Fibroblast of mammary gland (primary cell): Measurements from ENCODE around the gene NR2C2.

Experiments used
- DNase-seq: peaks from one replicate; pipeline ENCODE4 v3.0.0-alpha.2; 2010; ENCODE audit warnings: low read depth
- H3K4me3 ChIP-seq: 2 replicates; pipeline ENCODE4 v1.5.1; 2011; ENCODE audit warnings: low read depth, mild to moderate bottlenecking, low read length, moderate library complexity; ENCODE audit not compliant: control insufficient read depth
- TF ChIP-seq, protein P1 (sequence below): conservative IDR thresholded peaks from 2 replicates; pipeline ENCODE4 v1.5.1; 2011; ENCODE audit warnings: low read depth, low read length, inconsistent platforms; ENCODE audit not compliant: control insufficient read depth, insufficient read depth

NR2C2 gene

GRCh38 chr3:14957925-14958324 lies 10.5 kb downstream of the NR2C2 start:
- TF ChIP-seq, protein P1, sequence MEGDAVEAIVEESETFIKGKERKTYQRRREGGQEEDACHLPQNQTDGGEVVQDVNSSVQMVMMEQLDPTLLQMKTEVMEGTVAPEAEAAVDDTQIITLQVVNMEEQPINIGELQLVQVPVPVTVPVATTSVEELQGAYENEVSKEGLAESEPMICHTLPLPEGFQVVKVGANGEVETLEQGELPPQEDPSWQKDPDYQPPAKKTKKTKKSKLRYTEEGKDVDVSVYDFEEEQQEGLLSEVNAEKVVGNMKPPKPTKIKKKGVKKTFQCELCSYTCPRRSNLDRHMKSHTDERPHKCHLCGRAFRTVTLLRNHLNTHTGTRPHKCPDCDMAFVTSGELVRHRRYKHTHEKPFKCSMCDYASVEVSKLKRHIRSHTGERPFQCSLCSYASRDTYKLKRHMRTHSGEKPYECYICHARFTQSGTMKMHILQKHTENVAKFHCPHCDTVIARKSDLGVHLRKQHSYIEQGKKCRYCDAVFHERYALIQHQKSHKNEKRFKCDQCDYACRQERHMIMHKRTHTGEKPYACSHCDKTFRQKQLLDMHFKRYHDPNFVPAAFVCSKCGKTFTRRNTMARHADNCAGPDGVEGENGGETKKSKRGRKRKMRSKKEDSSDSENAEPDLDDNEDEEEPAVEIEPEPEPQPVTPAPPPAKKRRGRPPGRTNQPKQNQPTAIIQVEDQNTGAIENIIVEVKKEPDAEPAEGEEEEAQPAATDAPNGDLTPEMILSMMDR = no peak
- DNase-seq = peak; percentile 19

DNA sequence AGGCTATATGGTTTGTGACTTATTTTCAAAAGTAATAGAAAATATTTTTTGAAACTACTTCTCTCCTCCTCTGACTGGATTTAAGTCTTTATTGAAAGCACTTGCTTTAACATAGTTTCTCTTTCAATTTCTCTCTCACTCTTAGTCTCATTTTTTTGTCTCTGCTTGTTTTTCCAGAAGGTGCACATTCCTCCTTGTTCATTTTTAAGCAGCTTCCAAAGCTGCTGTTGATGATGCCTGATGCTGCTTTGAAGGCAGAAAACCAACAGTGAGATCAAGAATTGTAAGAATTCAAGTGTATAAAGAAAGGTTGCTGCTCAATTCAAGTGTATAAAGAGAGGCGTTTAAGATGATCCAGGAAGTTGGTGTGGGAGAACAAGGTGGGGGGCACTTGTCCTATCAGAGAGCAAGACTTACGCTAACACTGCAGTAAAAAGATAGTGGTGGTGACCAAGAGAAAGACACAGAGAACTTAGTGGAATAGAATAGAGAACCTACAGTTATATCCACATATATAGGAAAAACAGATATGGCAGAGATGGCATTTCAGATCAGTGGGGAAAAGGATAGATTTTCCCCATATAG lies 12.1 kb downstream of the NR2C2 start:
- TF ChIP-seq, protein P1 = no peak
- no peak for DNase-seq
- H3K4me3 ChIP-seq = no peak overlapping the region

More at GRCh38 chr3:14957925-14958324, 10.5 kb downstream of the NR2C2 start:
- H3K4me3 ChIP-seq = no peak overlapping the region

DNA sequence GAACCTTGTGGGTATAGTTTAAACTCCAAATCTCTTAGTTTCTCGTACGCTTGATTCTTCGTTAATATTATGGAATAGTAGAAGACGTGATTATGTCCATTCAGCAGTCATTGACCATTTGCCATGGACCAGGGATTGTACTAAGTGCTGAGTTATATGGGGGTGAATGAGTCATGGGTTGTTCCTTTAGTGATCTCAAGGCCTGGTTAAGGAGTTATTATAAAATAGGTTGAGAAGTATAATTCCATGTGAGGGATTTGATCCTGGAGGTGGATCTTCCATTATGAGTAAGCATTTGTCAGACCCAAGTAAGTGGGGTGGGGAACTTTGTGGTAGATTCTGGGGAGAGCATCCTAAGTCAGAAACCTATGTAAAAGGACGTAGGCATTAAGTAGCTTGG lies 15.4 kb downstream of the NR2C2 start:
- peak; percentile 86 for DNase-seq
- no peak overlapping the region for H3K4me3 ChIP-seq
- TF ChIP-seq, protein P1 = no peak

GRCh38 chr3:14967285-14967684 lies 19.9 kb downstream of the NR2C2 start:
- no peak overlapping the region for H3K4me3 ChIP-seq
- DNase-seq = no peak
- TF ChIP-seq, protein P1 = no peak

DNA sequence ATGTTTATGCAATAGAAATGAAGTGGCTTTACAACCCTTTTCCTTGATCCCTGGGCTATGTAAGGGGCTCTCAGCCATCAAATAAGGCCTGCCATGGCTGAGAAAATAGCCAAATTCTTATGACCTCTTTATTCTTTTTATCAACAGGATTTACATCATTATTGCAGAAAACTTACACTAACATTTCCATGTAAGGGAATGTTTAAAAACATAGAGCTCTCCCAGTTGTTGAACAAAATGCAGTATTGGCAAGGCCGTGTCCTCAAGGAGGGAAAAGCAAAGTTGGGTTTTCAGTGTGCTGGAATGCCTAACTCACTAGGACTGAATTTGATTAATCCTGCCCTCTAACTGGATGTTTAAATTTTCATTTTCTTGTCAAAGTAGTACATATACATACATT lies 22.3 kb downstream of the NR2C2 start:
- no peak for DNase-seq
- TF ChIP-seq, protein P1 = no peak
- H3K4me3 ChIP-seq = no peak overlapping the region

DNA sequence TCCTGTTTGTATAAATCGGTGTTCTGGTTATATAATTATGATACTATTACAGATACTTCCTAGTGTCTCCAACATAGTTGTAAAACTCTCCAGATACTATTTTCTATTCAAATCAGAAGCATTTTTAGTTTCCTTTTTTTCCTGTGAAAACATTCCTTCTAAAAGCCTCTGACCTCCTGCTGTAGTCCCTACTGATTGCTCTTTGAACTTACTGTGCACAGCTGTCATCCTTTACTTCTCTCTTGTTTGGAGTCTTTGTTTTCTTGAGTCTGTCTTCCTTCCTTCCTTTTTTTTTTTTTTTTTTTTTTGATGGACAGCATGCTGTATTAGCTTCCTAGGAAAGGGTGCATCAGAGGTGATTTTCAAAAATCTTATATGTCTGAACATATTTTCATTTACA lies 28.9 kb downstream of the NR2C2 start:
- no peak for DNase-seq
- TF ChIP-seq, protein P1 = no peak
- no peak overlapping the region for H3K4me3 ChIP-seq

DNA sequence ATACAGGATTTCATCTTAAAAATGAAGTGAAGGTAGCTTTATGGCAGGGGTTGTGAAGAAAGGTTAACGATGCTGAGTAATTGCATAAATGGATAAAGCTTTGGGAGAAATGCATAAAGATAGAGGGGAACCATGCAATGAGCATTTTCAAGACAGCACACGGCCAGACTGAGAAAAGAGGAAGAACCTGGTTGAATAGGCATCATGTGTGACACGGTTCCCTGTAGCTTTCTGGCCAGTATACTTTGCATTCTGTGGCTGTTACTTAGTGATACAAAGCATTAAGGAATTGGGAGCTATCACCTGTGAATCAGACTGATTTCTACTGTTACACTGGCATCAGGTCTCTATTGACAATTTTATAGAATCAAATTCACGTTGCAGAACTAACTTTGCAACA lies 33.3 kb downstream of the NR2C2 start:
- DNase-seq = no peak
- TF ChIP-seq, protein P1 = no peak

More for the DNA sequence above, 33.3 kb downstream of the NR2C2 start:
- no peak overlapping the region for H3K4me3 ChIP-seq
